Upper lobe of right lung (tissue), 1 donor: ENCODE measurements around the gene GRK3. TPM values are rescaled to one million over a fixed set of nuclear protein-coding genes. Genes with fewer than 3 reads are reported as not detected.

Experiments used
- ATAC-seq: fragments of 200-7000 bp; cut with Tn5 transposase; one replicate; pipeline ENCODE4 v1.9.1; 2020; ENCODE audit warnings: mild to moderate bottlenecking, moderate library complexity
- DNase-seq: peaks from one replicate; pipeline ENCODE4 v3.0.0-alpha.2; 2020
- H3K27ac ChIP-seq: fragments of 200-600 bp; one replicate; pipeline ENCODE4 v1.8.0; 2022
- H3K27me3 ChIP-seq: fragments of 200-600 bp; one replicate; pipeline ENCODE4 v1.8.0; 2022; ENCODE audit warnings: mild to moderate bottlenecking
- H3K36me3 ChIP-seq: fragments of 200-600 bp; one replicate; pipeline ENCODE4 v1.8.0; 2022
- H3K4me1 ChIP-seq: fragments of 200-600 bp; one replicate; pipeline ENCODE4 v1.8.0; 2022
- H3K4me3 ChIP-seq: fragments of 200-600 bp; one replicate; pipeline ENCODE4 v1.8.0; 2022; ENCODE audit warnings: mild to moderate bottlenecking
- H3K9me3 ChIP-seq: fragments of 200-600 bp; one replicate; pipeline ENCODE4 v1.8.0; 2022
- intact Hi-C: fragments of 100-400 bp; cut with DNase I; formaldehyde crosslinking; loops from one replicate; pipeline ENCODE4 v1.11.0; 2022
- total RNA-seq: library from RNA; stranded (reverse); fragmentation: NEBNext Ultra II Directional; extraction: Animal tissue kit (Norgen Biotek cat#: 25700); gene quantifications from one replicate; pipeline ENCODE4 v1.2.1, GENCODE V29; 2021
- TF ChIP-seq, protein P1 (sequence below): fragments of 200-600 bp; IDR thresholded peaks from one replicate; pipeline ENCODE4 v1.8.0; 2022; ENCODE audit warnings: antibody characterized with exemption
- donor health status: DM: no; HTN: yes; CAD: no; lungs with severe emphysema.

Gene GRK3
- total RNA-seq, 1 donor from 2014 or later: 26.0 TPM

DNA sequence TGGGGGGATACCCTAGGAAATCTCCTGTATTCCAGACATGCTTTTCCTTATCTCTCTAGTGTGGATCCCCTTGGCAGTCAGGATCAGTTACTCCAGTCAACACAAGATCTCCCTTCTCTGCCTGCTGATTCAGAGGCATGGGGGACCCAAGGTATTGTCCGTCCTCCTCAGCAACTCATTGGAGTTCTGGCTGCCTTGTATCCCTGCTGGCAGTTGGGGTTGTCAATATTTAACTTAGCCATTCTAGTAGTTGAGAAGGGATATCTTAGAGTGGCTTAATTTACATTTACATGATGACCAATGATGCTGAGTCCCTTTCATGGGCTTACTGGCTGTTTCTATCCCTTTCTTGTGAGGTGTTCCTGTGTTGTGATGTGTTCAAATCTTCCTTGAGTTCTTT, 74.2 kb downstream of the GRK3 start:
- no peaks in the 10 kb centered on the region for H3K36me3 ChIP-seq
- H3K27ac ChIP-seq: no peak overlapping the region
- H3K27me3 ChIP-seq: no peaks in the 10 kb centered on the region
- H3K4me3 ChIP-seq: no peak overlapping the region
- H3K9me3 ChIP-seq: no peaks in the 10 kb centered on the region
- DNase-seq: no peak
- H3K4me1 ChIP-seq: no peaks in the 10 kb centered on the region
- TF ChIP-seq, protein P1, sequence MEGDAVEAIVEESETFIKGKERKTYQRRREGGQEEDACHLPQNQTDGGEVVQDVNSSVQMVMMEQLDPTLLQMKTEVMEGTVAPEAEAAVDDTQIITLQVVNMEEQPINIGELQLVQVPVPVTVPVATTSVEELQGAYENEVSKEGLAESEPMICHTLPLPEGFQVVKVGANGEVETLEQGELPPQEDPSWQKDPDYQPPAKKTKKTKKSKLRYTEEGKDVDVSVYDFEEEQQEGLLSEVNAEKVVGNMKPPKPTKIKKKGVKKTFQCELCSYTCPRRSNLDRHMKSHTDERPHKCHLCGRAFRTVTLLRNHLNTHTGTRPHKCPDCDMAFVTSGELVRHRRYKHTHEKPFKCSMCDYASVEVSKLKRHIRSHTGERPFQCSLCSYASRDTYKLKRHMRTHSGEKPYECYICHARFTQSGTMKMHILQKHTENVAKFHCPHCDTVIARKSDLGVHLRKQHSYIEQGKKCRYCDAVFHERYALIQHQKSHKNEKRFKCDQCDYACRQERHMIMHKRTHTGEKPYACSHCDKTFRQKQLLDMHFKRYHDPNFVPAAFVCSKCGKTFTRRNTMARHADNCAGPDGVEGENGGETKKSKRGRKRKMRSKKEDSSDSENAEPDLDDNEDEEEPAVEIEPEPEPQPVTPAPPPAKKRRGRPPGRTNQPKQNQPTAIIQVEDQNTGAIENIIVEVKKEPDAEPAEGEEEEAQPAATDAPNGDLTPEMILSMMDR: no peak
- no peak for ATAC-seq
- intact Hi-C loops: no loop called here

DNA sequence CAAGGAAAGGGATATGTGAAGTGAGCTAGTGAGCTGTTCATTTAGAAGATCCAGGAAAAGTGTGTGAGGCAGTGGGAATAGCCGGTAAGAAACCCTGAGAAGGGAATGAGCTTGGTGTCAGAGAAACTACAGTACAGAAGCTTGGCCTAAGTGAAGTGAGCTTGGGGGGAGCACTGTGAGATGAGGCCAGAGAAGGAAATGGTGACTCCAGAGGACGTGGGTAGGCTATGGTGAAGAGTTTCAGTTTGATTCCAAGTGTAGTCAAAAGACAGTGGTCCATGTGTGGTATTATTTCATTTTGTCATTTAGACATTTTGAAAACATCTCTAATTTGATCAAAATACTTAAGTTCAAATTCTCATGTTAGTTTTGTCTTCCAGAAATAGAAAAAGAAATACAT, 77.2 kb downstream of the GRK3 start:
- TF ChIP-seq, protein P1: no peak
- H3K27ac ChIP-seq: no peak overlapping the region
- H3K36me3 ChIP-seq: no peaks in the 10 kb centered on the region
- ATAC-seq (no peak), DNase-seq (no peak)
- intact Hi-C loops: no loop called here
- no peak overlapping the region for H3K4me3 ChIP-seq
- H3K27me3 ChIP-seq: no peaks in the 10 kb centered on the region
- no peaks in the 10 kb centered on the region for H3K4me1 ChIP-seq
- no peaks in the 10 kb centered on the region for H3K9me3 ChIP-seq

DNA sequence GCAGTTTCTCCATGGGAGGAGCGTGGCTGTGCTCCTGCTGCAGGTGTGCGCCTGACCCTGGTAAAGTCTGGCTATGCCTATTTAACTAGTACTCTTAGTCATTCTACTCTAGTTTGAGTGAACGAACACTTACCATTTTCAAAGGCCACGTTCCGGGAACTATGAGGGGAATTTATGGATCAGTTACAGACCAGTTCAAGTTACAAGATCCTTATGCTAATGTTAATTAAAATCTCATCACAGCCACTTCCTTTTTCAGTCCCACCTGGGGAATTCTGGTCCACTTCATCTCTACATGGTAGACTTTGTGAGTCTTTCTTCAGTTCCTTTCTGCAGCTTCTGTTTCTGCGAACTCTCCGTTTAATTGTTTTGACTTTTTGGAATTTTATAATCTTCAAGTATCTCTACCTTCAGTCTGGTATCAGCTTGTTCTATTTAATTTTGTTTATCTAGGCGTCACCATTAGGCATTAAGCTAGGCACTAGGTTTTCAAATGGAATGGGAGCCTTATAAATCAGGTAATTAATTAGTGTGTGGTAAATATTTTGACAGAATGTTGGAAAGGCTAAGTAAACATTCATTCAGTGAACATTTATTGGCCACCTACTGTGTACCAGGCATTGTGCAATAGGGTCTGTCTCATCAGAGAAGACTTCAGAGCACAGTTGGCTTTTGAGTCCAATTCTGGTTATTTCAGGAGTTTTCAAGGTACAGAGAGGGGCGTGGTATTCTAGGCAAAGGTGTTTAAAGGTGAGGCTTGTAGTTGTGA, 78.9 kb downstream of the GRK3 start:
- no peak overlapping the region for H3K4me3 ChIP-seq
- H3K4me1 ChIP-seq: no peaks in the 10 kb centered on the region
- DNase-seq (no peak), ATAC-seq (no peak)
- H3K27ac ChIP-seq: no peak overlapping the region
- intact Hi-C loops: no loop called here
- no peaks in the 10 kb centered on the region for H3K9me3 ChIP-seq
- no peaks in the 10 kb centered on the region for H3K36me3 ChIP-seq
- TF ChIP-seq, protein P1: no peak
- no peaks in the 10 kb centered on the region for H3K27me3 ChIP-seq

DNA sequence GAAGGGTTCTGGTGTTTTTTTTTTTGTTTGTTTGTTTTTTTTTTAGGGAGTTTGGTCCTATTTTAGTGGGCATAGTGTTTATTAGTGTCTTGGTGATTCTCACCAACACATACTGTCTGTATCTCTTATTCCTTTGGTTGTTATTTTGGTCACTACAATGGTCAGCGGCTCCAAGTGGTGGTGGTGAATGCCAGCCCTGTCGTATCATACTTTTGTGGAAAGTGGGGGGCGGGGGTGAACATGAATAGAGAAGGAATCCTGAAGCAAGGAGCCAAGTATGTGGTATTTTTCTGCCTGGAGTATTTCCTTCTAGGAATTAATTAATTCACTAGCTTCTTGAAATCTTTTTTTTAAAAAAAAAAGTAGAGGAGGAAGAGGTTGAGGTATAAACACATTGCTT, 79.6 kb downstream of the GRK3 start:
- TF ChIP-seq, protein P1: no peak
- H3K9me3 ChIP-seq: no peaks in the 10 kb centered on the region
- H3K4me1 ChIP-seq: no peaks in the 10 kb centered on the region
- H3K27me3 ChIP-seq: no peaks in the 10 kb centered on the region
- intact Hi-C loops: no loop called here
- H3K36me3 ChIP-seq: no peaks in the 10 kb centered on the region
- H3K27ac ChIP-seq: no peak overlapping the region
- H3K4me3 ChIP-seq: no peak overlapping the region
- DNase-seq (no peak), ATAC-seq (no peak)

- H3K27ac ChIP-seq: no peak overlapping the region
- ATAC-seq: no peak
Observed at GRCh38 chr22:25645266-25645665, 80.8 kb downstream of the GRK3 start.

More at GRCh38 chr22:25645266-25645665, 80.8 kb downstream of the GRK3 start:
- H3K4me1 ChIP-seq: no peaks in the 10 kb centered on the region
- TF ChIP-seq, protein P1: no peak
- no peaks in the 10 kb centered on the region for H3K9me3 ChIP-seq
- H3K4me3 ChIP-seq: no peak overlapping the region
- intact Hi-C loops: no loop called here
- no peaks in the 10 kb centered on the region for H3K27me3 ChIP-seq
- DNase-seq: no peak
- no peaks in the 10 kb centered on the region for H3K36me3 ChIP-seq
